GM12878 (cell line): ENCODE data around the gene PROSER2.

Experiments used
- ATF3 ChIP-seq: IDR thresholded peaks from 2 replicates; pipeline ENCODE4 v1.6.1; 2011; ENCODE audit warnings: low read depth, mild to moderate bottlenecking, low read length, moderate library complexity, borderline replicate concordance; ENCODE audit errors: extremely low read depth
- CEBPB ChIP-seq, 2 experiments: fragments of 150-350 bp in 1 of 2; IDR thresholded peaks; 2 replicates each; pipeline ENCODE4 v1.6.1; 2012 to 2014; ENCODE audit warnings: low read depth in 2 of 2, low read length in 2 of 2, borderline replicate concordance in 1 of 2, inconsistent platforms in 1 of 2
- EGR1 ChIP-seq, 2 experiments: IDR thresholded peaks; 1 replicate in 1 of 2; 2 replicates in 1 of 2; pipeline ENCODE4 v1.6.1; 2011 to 2012; ENCODE audit warnings: low read depth in 2 of 2, low read length in 2 of 2, borderline replicate concordance in 1 of 2, mild to moderate bottlenecking in 1 of 2, moderate library complexity in 1 of 2
- EZH2 ChIP-seq: IDR thresholded peaks from 2 replicates; pipeline ENCODE4 v1.6.1; 2012; ENCODE audit warnings: low read depth, mild to moderate bottlenecking, control low read depth, inconsistent platforms, low read length, borderline replicate concordance; ENCODE audit not compliant: control insufficient read depth
- JUND ChIP-seq: IDR thresholded peaks from 2 replicates; pipeline ENCODE4 v1.6.1; 2012; ENCODE audit warnings: low read depth, mild to moderate bottlenecking, low read length, improper control_type of control experiment, moderate library complexity
- NRF1 ChIP-seq: conservative IDR thresholded peaks from 2 replicates; pipeline ENCODE4 v1.6.1; 2011; ENCODE audit warnings: mild to moderate bottlenecking, low read depth, low read length, improper control_type of control experiment
- POLR2A ChIP-seq: IDR thresholded peaks from 2 replicates; pipeline ENCODE4 v1.6.1; 2011; ENCODE audit warnings: low read depth, mild to moderate bottlenecking, low read length
- RBBP5 ChIP-seq: fragments of 200-600 bp; sonication (generic); conservative IDR thresholded peaks from 2 replicates; pipeline ENCODE4 v1.6.1; 2016
- SIN3A ChIP-seq: IDR thresholded peaks from 2 replicates; pipeline ENCODE4 v1.6.1; 2012; ENCODE audit warnings: low read depth, low read length, improper control_type of control experiment
- SIX5 ChIP-seq: IDR thresholded peaks from 2 replicates; pipeline ENCODE4 v1.6.1; 2011; ENCODE audit warnings: mild to moderate bottlenecking, low read depth, low read length, moderate library complexity; ENCODE audit not compliant: severe bottlenecking
- SMAD1 ChIP-seq: fragments of 450-650 bp; IDR thresholded peaks from 2 replicates; pipeline ENCODE4 v1.6.1; 2018; ENCODE audit warnings: mild to moderate bottlenecking, low read depth; ENCODE audit not compliant: partially characterized antibody
- TF ChIP-seq, protein P1 (sequence below): IDR thresholded peaks from 2 replicates; pipeline ENCODE4 v1.6.1; 2011; ENCODE audit warnings: low read depth, low read length, improper control_type of control experiment, borderline replicate concordance
- TF ChIP-seq, protein P2 (sequence below), 3 experiments: IDR thresholded peaks in 2 of 3; conservative IDR thresholded peaks in 1 of 3; 2 replicates each; pipeline ENCODE4 v1.5.1; 2011; ENCODE audit warnings: low read depth in 3 of 3, low read length in 3 of 3, mild to moderate bottlenecking in 3 of 3, control low read depth in 2 of 3, moderate library complexity in 2 of 3, inconsistent platforms in 1 of 3, mixed read lengths in 1 of 3; ENCODE audit not compliant: control insufficient read depth in 2 of 3, insufficient read depth in 1 of 3; ENCODE audit errors: extremely low read depth in 1 of 3

DNA sequence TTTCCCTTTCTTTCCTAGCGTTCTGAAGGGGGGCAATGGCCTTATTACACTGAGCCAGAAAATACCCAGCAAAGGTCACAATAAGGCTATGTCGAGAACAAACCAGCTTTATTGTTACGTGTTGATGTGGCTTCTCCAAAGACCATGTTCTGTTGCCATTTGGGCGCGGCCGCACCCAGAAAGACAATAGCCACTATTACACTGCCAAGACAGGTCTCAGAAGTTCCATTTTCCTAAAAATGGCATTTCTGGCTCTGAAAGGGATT, 77.8 kb downstream of the PROSER2 start:
- TF ChIP-seq POLR2A (no peak), ATF3 (no peak), CEBPB (IDR thresholded peaks at IDR 0.05; ENCODE audit: borderline replicate concordance in 1 of 2, low read depth in 2 of 2, low read length in 2 of 2) (no peak), NRF1 (no peak), EGR1 (IDR thresholded peaks at IDR 0.05; ENCODE audit: borderline replicate concordance in 1 of 2, low read depth in 2 of 2, low read length in 2 of 2) (no peak), JUND (no peak), RBBP5 (no peak), SMAD1 (no peak), SIN3A (no peak), SIX5 (no peak), EZH2 (no peak)
- TF ChIP-seq, protein P1, sequence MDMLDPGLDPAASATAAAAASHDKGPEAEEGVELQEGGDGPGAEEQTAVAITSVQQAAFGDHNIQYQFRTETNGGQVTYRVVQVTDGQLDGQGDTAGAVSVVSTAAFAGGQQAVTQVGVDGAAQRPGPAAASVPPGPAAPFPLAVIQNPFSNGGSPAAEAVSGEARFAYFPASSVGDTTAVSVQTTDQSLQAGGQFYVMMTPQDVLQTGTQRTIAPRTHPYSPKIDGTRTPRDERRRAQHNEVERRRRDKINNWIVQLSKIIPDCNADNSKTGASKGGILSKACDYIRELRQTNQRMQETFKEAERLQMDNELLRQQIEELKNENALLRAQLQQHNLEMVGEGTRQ, result no peak
- TF ChIP-seq, protein P2, sequence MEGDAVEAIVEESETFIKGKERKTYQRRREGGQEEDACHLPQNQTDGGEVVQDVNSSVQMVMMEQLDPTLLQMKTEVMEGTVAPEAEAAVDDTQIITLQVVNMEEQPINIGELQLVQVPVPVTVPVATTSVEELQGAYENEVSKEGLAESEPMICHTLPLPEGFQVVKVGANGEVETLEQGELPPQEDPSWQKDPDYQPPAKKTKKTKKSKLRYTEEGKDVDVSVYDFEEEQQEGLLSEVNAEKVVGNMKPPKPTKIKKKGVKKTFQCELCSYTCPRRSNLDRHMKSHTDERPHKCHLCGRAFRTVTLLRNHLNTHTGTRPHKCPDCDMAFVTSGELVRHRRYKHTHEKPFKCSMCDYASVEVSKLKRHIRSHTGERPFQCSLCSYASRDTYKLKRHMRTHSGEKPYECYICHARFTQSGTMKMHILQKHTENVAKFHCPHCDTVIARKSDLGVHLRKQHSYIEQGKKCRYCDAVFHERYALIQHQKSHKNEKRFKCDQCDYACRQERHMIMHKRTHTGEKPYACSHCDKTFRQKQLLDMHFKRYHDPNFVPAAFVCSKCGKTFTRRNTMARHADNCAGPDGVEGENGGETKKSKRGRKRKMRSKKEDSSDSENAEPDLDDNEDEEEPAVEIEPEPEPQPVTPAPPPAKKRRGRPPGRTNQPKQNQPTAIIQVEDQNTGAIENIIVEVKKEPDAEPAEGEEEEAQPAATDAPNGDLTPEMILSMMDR (IDR thresholded peaks at IDR 0.05 in 2 of 3, conservative IDR thresholded peaks at IDR 0.05 in 1 of 3; ENCODE audit: control insufficient read depth in 2 of 3, extremely low read depth in 1 of 3, insufficient read depth in 1 of 3, low read depth in 3 of 3, low read length in 3 of 3), result no peak
